ENCODE data around the gene FAM236B. TPM values are rescaled to one million over a fixed set of nuclear protein-coding genes. Genes with fewer than 3 reads are reported as not detected.
"Not testable (repeated sequence)": the region's sequence is repeated elsewhere in the genome, so short reads cannot be mapped to it uniquely, and the experiment has no call there.

Gene FAM236B
- total RNA-seq: not detected

DNA sequence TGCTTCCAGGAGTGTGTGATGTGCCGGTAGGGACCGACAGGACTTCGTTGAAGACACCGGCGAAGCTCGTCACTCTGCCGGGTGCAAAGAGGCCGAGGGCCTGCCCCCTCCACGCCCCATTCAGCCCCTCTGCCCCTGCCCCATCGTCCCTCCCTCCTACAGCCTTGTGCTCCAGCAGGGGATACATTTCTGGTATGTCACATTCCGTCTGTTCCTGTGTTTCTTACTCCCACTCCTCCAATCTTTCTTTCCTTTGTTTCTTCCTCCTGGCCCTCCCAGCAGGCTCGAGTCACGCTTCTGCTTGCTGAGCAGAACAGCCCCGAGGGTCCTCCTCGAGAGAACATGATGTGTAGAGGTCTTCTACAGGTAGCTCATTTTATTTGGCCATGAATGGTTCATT is at the start of gene FAM236B:
TSS of gene FAM236B (minus strand) at position 101 of the 400 bp plus-strand sequence. CDS start at position 1, 100 bp downstream.
- H3K36me3 Mint-ChIP-seq (ENCODE audit: low read depth); DNase-seq; H3K9me3 Mint-ChIP-seq; H3K4me1 Mint-ChIP-seq; H3K27ac Mint-ChIP-seq; H3K4me3 Mint-ChIP-seq; CTCF ChIA-PET; H3K27me3 Mint-ChIP-seq; POLR2A ChIA-PET: not testable (repeated sequence)

DNA sequence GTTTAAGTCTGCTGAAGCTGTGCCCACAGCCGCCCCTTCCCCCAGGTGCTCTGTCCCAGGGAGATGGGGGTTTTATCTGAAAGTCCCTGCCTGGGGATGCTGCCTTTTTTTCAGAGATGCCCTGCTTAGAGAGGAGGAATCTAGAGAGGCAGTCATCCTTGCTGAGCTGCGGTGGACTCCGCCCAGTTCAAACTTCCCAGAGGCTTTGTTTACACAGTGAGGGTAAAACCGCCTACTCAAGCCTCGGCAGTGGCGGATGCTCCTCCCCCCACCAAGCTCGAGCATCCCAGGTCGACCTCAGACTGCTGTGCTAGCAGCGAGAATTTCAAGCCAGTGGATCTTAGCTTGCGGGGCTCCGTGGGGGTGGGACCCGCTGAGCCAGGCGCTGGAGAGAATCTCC is 48.2 kb upstream of the FAM236B start:
- DNase-seq; H3K4me3 Mint-ChIP-seq; H3K9me3 Mint-ChIP-seq; H3K27me3 Mint-ChIP-seq; CTCF ChIA-PET; H3K27ac Mint-ChIP-seq; H3K36me3 Mint-ChIP-seq (ENCODE audit: low read depth); POLR2A ChIA-PET; H3K4me1 Mint-ChIP-seq: not testable (repeated sequence)

DNA sequence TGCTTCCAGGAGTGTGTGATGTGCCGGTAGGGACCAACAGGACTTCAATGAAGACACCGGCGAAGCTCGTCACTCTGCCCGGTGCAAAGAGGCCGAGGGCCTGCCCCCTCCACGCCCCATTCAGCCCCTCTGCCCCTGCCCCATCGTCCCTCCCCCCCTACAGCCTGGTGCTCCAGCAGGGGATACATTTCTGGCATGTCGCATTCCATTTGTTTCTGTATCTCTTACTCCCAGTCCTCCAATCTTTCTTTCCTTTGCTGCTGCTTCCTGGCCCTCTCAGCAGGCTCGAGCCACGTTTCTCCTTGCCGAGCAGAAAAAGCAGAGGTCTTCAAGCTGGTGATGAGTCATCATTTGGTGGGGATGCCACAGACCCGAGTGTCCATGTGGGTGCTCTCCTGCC is 25.6 kb upstream of the FAM236B start, which contains the start of gene FAM236D:
TSS of gene FAM236D (minus strand) at position 101 of the 400 bp plus-strand sequence. CDS start at position 1, 100 bp downstream.
- H3K4me3 Mint-ChIP-seq; CTCF ChIA-PET; H3K27me3 Mint-ChIP-seq; DNase-seq; H3K36me3 Mint-ChIP-seq (ENCODE audit: low read depth); H3K9me3 Mint-ChIP-seq; H3K27ac Mint-ChIP-seq; POLR2A ChIA-PET; H3K4me1 Mint-ChIP-seq: not testable (repeated sequence)

DNA sequence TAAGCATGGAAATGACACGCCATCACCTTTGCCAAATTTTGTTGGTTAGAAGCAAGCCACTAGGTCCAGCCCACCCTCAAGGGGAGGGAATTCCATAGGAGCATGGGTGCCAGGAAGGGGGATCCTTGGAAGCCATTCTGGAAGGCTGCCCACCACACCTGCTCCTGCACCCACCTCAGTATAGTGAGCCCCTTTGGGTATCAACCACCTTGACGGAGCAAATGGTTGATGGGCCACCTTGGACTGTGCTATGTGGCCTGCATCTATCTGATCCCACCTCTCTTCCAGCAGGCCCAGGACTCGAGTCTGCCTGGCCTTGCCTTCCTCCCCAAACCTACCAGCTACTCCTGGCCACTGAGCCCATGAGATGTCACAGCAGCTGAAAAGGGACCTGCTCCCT is 7.9 kb upstream of the FAM236B start:
- H3K4me1 Mint-ChIP-seq; H3K27me3 Mint-ChIP-seq; H3K36me3 Mint-ChIP-seq (ENCODE audit: low read depth); POLR2A ChIA-PET; CTCF ChIA-PET; H3K9me3 Mint-ChIP-seq; DNase-seq; H3K4me3 Mint-ChIP-seq; H3K27ac Mint-ChIP-seq: not testable (repeated sequence)

DNA sequence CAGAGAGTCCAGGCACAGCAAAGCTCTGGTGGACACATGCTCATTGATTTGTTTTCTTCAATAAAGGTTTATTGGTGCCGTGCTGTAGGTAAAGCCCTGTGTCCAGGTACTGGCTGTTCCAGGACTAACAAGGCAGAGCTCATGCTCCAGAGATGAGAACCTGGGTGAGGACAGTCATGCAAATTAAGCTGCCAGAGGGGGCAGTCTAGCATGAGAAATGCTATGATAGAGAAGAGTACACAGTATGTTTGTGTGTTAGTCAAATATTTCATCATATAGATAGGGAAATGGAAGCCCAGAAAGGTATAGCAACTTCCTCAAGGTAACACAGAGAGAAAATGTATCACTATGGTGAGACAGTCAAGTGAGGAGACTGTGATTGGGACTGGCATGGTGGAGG is 5.7 kb upstream of the FAM236B start:
- H3K27me3 Mint-ChIP-seq; DNase-seq; CTCF ChIA-PET; H3K4me1 Mint-ChIP-seq; POLR2A ChIA-PET; H3K36me3 Mint-ChIP-seq (ENCODE audit: low read depth); H3K27ac Mint-ChIP-seq; H3K4me3 Mint-ChIP-seq; H3K9me3 Mint-ChIP-seq: not testable (repeated sequence)

DNA sequence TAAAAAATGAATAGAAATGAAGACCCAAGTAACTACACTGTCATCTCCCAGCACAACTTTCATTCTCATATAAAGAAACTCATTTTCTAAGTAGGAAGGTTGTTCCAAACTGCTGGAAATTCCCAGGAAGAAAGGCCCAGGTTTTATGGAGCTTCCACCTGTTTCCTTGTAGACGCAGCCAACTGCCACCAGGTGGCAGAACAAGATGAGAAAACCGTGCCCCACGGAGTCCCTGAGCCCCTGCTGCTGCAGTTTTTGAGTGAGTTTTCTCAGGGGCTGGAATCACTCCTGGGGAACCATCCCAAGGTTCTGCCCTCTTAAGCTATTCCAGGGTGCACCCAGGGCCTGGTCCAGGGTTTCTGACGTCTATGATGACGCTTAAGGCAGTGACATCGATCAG is 1.5 kb upstream of the FAM236B start:
- H3K4me3 Mint-ChIP-seq; H3K27ac Mint-ChIP-seq; POLR2A ChIA-PET; CTCF ChIA-PET; DNase-seq; H3K4me1 Mint-ChIP-seq; H3K27me3 Mint-ChIP-seq; H3K36me3 Mint-ChIP-seq (ENCODE audit: low read depth); H3K9me3 Mint-ChIP-seq: not testable (repeated sequence)

DNA sequence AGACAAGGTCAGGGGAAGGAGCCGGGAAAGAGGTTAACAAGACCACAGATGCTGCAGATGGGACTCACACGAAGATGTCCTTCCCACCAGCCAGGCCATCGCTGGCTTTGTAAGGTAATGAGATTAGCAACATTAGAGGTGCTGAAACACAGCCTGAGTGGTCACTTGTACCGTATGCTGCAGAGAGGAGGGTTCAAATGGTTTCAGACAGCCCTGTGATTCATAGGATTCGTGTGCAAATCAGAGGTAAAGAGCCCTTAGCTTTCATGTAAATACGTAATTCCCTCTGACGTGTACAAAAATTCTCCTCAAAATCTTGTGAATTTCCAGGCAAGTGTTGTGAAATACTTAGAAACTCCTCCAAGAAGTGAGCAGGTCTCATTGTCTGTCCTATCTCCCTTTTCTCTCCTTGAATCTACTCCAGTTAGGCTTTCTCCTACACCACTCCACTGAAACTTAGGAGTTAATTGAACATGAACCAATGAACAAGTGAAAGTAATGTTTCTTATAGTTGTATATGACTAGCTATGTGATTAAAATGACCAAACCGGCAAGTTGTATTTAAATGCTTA is 991 bp upstream of the FAM236B start:
- H3K4me3 Mint-ChIP-seq; H3K9me3 Mint-ChIP-seq; H3K27ac Mint-ChIP-seq; H3K4me1 Mint-ChIP-seq; DNase-seq; POLR2A ChIA-PET; CTCF ChIA-PET; H3K27me3 Mint-ChIP-seq; H3K36me3 Mint-ChIP-seq (ENCODE audit: low read depth): not testable (repeated sequence)

DNA sequence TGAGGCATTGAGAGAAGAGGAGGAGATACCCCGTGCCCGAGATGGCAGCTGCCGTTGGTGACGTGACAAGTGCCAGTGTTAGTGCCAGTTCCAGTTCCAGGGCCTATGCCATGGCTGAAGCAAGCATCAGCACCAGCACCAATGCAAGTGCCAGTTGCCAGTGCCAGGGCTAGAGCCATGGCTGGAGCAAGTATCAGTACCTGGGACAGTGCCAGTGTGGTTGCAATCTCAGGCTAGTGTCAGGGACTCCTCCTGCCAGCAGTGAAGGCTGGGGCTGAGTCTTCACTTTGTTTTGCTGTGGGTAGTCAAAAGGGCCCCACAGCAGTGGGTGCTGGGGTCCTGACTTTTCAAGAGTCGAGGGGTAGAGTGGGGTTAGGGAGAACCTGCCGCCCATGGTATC is 4.3 kb downstream of the FAM236B start:
- H3K27ac Mint-ChIP-seq; H3K4me3 Mint-ChIP-seq; POLR2A ChIA-PET; DNase-seq; CTCF ChIA-PET; H3K4me1 Mint-ChIP-seq; H3K27me3 Mint-ChIP-seq; H3K36me3 Mint-ChIP-seq (ENCODE audit: low read depth); H3K9me3 Mint-ChIP-seq: not testable (repeated sequence)

DNA sequence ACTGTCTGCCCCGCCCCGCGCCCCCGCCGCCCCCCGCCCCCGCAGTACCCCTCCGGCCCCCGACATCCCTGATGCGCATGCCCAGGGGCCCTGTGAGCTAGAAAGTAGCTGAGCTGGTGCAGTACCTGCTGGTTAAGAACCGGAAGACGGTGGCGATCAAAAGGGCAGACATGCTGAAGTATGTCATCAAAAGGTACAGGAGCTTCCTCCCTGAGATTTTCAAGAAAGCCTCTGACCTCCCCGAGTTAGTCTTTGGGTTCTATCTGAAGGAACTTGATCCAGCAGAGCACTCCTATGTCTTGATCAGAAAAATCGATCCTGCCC is 5.0 kb downstream of the FAM236B start:
- POLR2A ChIA-PET: not testable (repeated sequence)

DNA sequence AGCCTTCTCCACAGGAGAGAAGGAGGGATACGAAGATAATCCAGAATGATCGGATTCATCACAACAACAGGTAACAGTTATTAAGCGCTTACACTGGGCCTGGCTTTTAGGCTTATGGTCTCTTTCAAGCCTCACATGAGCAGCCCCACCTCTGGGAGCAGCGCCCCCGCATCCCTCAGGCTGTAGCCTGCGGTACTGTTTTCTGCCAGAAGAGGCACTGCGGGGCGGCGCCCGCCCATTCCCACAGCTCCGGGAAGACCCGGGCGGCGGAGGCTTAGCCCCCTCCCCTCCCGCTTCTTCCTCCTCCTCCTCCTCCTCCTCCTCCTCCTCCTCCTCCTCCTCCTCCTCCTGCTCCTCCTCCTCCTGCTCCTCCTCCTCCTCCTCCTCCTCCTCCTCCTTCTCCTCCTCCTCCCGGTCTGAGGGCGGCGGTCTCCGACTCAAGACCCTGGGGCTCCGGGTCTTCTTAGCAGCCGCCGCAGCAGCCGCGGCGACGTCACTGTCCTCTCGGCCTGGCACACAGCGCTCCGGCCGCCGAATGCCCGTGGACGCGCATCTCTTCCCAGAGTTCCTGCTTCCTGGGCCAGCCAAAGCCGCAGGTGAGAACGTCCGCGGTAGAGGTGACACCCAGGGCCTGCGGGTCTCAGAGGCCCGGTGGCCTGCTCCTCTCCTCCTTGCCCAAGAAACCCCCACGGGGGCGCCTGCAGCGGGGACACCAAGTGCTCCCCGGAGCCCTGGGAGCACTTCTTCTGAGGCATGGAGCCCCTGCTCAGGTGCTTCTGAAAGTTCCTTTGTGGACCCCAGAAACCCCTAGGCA is 5.6 kb downstream of the FAM236B start, which contains the start of gene DMRTC1B:
TSS of gene DMRTC1B (plus strand) at position 238 of the 814 bp plus-strand sequence. CDS start 68,246 bp downstream, outside the sequence.
- H3K4me3 Mint-ChIP-seq; POLR2A ChIA-PET; H3K36me3 Mint-ChIP-seq (ENCODE audit: low read depth); H3K9me3 Mint-ChIP-seq; CTCF ChIA-PET; H3K27ac Mint-ChIP-seq; H3K4me1 Mint-ChIP-seq; H3K27me3 Mint-ChIP-seq; DNase-seq: not testable (repeated sequence)

More for the DNA sequence above, 5.0 kb downstream of the FAM236B start:
- H3K4me3 Mint-ChIP-seq; DNase-seq; H3K4me1 Mint-ChIP-seq; H3K36me3 Mint-ChIP-seq (ENCODE audit: low read depth); H3K9me3 Mint-ChIP-seq; H3K27ac Mint-ChIP-seq; CTCF ChIA-PET; H3K27me3 Mint-ChIP-seq: not testable (repeated sequence)

DNA sequence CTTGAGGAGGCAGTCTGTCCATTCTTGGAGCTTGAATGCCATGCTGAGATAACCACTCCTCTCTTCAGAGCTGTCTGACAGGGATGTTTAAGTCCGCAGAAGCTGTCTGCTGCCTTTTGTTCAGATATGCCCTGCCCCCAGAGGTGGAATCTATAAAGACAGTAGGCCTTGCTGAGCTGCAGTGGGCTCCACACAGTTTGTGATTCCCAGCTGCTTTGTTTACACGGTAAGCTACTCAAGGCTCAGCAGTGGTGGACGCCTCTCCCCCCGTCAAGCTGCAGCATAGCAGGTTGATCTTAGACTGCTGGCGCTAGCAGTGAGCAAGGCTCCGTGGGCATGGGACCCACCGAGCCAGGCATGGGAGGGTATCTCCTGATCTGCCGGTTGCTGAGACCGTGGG is 22.0 kb downstream of the FAM236B start:
- CTCF ChIA-PET; DNase-seq; H3K36me3 Mint-ChIP-seq (ENCODE audit: low read depth); H3K27me3 Mint-ChIP-seq; H3K4me1 Mint-ChIP-seq; POLR2A ChIA-PET; H3K4me3 Mint-ChIP-seq; H3K9me3 Mint-ChIP-seq; H3K27ac Mint-ChIP-seq: not testable (repeated sequence)

DNA sequence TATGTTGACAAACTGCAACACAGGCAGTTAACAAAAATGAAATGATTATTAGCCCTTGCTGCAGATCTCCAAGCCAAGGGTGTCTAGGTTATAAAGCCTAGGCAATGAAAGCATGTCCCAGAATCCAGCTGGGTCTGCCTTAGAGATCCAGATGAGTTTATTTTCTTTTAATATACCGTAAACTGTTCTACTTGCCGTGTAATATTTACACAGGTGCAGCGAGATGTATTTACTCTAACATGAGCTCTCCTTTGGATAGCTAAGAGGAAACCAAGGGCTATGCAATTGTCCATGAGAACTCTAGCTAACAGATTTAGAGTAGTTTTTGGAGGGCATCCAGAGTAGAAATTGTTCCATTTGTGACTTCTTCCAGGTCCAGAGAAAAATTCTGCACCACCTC is 33.9 kb downstream of the FAM236B start:
- H3K27me3 Mint-ChIP-seq; H3K4me1 Mint-ChIP-seq; H3K9me3 Mint-ChIP-seq; POLR2A ChIA-PET; H3K4me3 Mint-ChIP-seq; H3K27ac Mint-ChIP-seq; CTCF ChIA-PET; DNase-seq; H3K36me3 Mint-ChIP-seq (ENCODE audit: low read depth): not testable (repeated sequence)

DNA sequence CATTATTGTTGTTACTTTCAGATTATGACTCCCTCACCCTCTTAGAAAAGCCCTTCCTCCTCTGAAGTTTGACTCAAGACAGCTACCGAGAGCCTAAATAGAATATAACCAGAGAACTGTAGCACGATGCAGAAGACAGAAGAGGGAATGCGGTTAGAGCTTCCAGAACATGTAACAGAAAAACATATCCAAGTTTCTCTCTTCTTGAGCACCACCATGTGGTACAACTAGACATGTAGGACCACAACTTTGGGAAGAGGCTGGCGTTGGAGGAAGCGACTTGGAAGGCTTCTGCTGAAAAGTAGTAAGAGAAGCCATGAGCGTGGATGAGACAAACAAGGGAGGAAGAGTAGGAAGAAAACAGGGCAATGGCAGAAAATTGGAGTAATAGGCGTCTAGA is 36.9 kb downstream of the FAM236B start:
- H3K27ac Mint-ChIP-seq; H3K27me3 Mint-ChIP-seq; H3K4me1 Mint-ChIP-seq; H3K9me3 Mint-ChIP-seq; DNase-seq; POLR2A ChIA-PET; H3K4me3 Mint-ChIP-seq; CTCF ChIA-PET; H3K36me3 Mint-ChIP-seq (ENCODE audit: low read depth): not testable (repeated sequence)

DNA sequence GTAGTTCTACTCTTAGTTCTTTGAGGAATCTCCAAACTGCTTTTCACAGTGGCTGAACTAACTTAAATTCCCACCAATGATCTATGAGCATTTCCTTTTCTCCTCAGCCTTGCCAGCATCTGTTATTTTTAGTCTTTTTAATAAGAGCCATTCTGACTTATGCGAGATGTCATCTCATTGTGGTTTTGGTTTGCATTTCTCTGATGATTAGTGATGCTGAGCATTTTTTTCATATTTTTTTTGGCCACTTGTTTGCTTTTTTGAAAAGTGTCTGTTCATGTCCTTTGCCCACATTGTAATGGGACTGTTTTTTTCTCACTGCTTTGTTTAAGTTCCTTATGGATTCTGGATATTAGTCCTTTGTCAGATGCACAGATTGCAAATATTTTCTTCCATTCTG is 46.9 kb downstream of the FAM236B start:
- H3K27me3 Mint-ChIP-seq: peaks cover 21% of the 10 kb centered on the region
- H3K36me3 Mint-ChIP-seq (ENCODE audit: low read depth): no peaks in the 10 kb centered on the region
- H3K9me3 Mint-ChIP-seq: no peaks in the 10 kb centered on the region
- ChIA-PET CTCF (no interaction called here), POLR2A (no interaction called here)
- no peaks in the 10 kb centered on the region for H3K4me1 Mint-ChIP-seq
- DNase-seq: no peak
- no peak overlapping the region for H3K4me3 Mint-ChIP-seq
- no peak overlapping the region for H3K27ac Mint-ChIP-seq
